ENCODE results near the gene NFX1. TPM values are rescaled to one million over a fixed set of nuclear protein-coding genes. Genes with fewer than 3 reads are reported as not detected.

NFX1 gene
- total RNA-seq, 1 donor from 2014 or later, result 37.5 TPM

- peak within 1 kb of the TSS; percentile 100 for H3K4me3 Mint-ChIP-seq (ENCODE audit: unreplicated experiment)
- peak within 1 kb of the TSS; percentile 98 for H3K27ac Mint-ChIP-seq (ENCODE audit: unreplicated experiment)
- peaks cover 12% of the 10 kb centered on the region for H3K4me1 Mint-ChIP-seq (ENCODE audit: low read depth, unreplicated experiment)
- peak; percentile 44 for TF ChIP-seq CTCF (IDR thresholded peaks at IDR 0.05; ENCODE audit: partially characterized antibody, unreplicated experiment)
- peaks cover 11% of the 10 kb centered on the region for H3K9me3 Mint-ChIP-seq (ENCODE audit: unreplicated experiment)
- peak; percentile 99 for DNase-seq
- peaks cover 10% of the 10 kb centered on the region for H3K27me3 Mint-ChIP-seq (ENCODE audit: unreplicated experiment)
- peaks cover 4% of the 10 kb centered on the region for H3K36me3 Mint-ChIP-seq (ENCODE audit: unreplicated experiment)
These were observed 25.7 kb upstream of the NFX1 start, which contains the start of the genes BAG1 and CHMP5 for GRCh38 chr9:33264473-33265177. Gene BAG1 (minus strand): TSS chr9:33264708. Gene CHMP5 (plus strand): TSS chr9:33265049. CDS start chr9:33265079, 30 bp downstream.

- TF ChIP-seq CTCF (IDR thresholded peaks at IDR 0.05; ENCODE audit: partially characterized antibody, unreplicated experiment), result no peak
- peaks cover 4% of the 10 kb centered on the region for H3K36me3 Mint-ChIP-seq (ENCODE audit: unreplicated experiment)
- H3K9me3 Mint-ChIP-seq (ENCODE audit: unreplicated experiment), result peaks cover 9% of the 10 kb centered on the region
- no peak for DNase-seq
- peaks cover 10% of the 10 kb centered on the region for H3K27me3 Mint-ChIP-seq (ENCODE audit: unreplicated experiment)
- H3K4me3 Mint-ChIP-seq (ENCODE audit: unreplicated experiment), result peak overlapping the region; percentile 97
- H3K27ac Mint-ChIP-seq (ENCODE audit: unreplicated experiment), result peak overlapping the region; percentile 73
- H3K4me1 Mint-ChIP-seq (ENCODE audit: low read depth, unreplicated experiment), result peaks cover 12% of the 10 kb centered on the region
These were observed 25.0 kb upstream of the NFX1 start for GRCh38 chr9:33265211-33265865.

GRCh38 chr9:33267151-33267767, 23.1 kb upstream of the NFX1 start:
- peaks cover 9% of the 10 kb centered on the region for H3K9me3 Mint-ChIP-seq (ENCODE audit: unreplicated experiment)
- no peak overlapping the region for H3K4me3 Mint-ChIP-seq (ENCODE audit: unreplicated experiment)
- peaks cover 10% of the 10 kb centered on the region for H3K27me3 Mint-ChIP-seq (ENCODE audit: unreplicated experiment)
- H3K27ac Mint-ChIP-seq (ENCODE audit: unreplicated experiment), result no peak overlapping the region
- H3K4me1 Mint-ChIP-seq (ENCODE audit: low read depth, unreplicated experiment), result peaks cover 12% of the 10 kb centered on the region
- H3K36me3 Mint-ChIP-seq (ENCODE audit: unreplicated experiment), result peaks cover 4% of the 10 kb centered on the region
- DNase-seq, result no peak
- no peak for TF ChIP-seq CTCF (IDR thresholded peaks at IDR 0.05; ENCODE audit: partially characterized antibody, unreplicated experiment)

GRCh38 chr9:33270146-33270545, 20.2 kb upstream of the NFX1 start:
- Mint-ChIP-seq H3K27me3 (ENCODE audit: unreplicated experiment) (peaks cover 5% of the 10 kb centered on the region), H3K27ac (ENCODE audit: unreplicated experiment) (no peak overlapping the region), H3K9me3 (ENCODE audit: unreplicated experiment) (peaks cover 3% of the 10 kb centered on the region), H3K36me3 (ENCODE audit: unreplicated experiment) (no peaks in the 10 kb centered on the region), H3K4me3 (ENCODE audit: unreplicated experiment) (no peak overlapping the region), H3K4me1 (ENCODE audit: low read depth, unreplicated experiment) (peaks cover 5% of the 10 kb centered on the region)
- TF ChIP-seq CTCF (IDR thresholded peaks at IDR 0.05; ENCODE audit: partially characterized antibody, unreplicated experiment), result no peak
- DNase-seq, result no peak
